Vagina (tissue), 2 donors: Measurements from ENCODE around the gene TMEM8B. TPM values are rescaled to one million over a fixed set of nuclear protein-coding genes. Genes with fewer than 3 reads are reported as not detected.

Experiments
- DNase-seq, 2 donors: peaks; one replicate each; pipeline ENCODE4 v3.0.0-alpha.2; 2017; ENCODE audit errors: extremely low spot score in 2 of 2
- H3K27ac ChIP-seq: fragments of 200-600 bp; sonication (generic); one replicate; pipeline ENCODE4 v1.5.1; 2019
- H3K27me3 ChIP-seq: fragments of 200-600 bp; sonication (generic); one replicate; pipeline ENCODE4 v1.5.1; 2019
- H3K36me3 ChIP-seq, 2 donors: fragments of 200-600 bp; sonication (generic); one replicate each; pipeline ENCODE4 v1.5.1; 2017 to 2019
- H3K4me1 ChIP-seq: fragments of 200-600 bp; sonication (generic); one replicate; pipeline ENCODE4 v1.5.1; 2019
- H3K4me3 ChIP-seq, 2 donors: fragments of 200-600 bp; sonication (generic); 1 replicate in 1 of 2; 2 replicates in 1 of 2; pipeline ENCODE4 v1.5.1; 2016 to 2019
- H3K9me3 ChIP-seq: fragments of 200-600 bp; sonication (generic); one replicate; pipeline ENCODE4 v1.5.1; 2019
- CTCF ChIP-seq, 3 experiments: fragments of 450-650 bp in 2 of 3; fragments of 200-600 bp in 1 of 3; sonication (generic) in 1 of 3; IDR thresholded peaks; one replicate each; pipeline ENCODE4 v1.5.1; 2017 to 2019; ENCODE audit warnings: antibody characterized with exemption in 3 of 3, mild to moderate bottlenecking in 2 of 3, moderate library complexity in 2 of 3
- POLR2A ChIP-seq, 2 donors: fragments of 450-650 bp; IDR thresholded peaks; one replicate each; pipeline ENCODE4 v1.6.1; 2017; ENCODE audit warnings: antibody characterized with exemption in 2 of 2, mild to moderate bottlenecking in 2 of 2, moderate library complexity in 2 of 2
- POLR2AphosphoS5 ChIP-seq, 2 donors: sonication (generic); formaldehyde crosslinking; IDR thresholded peaks; one replicate each; pipeline ENCODE4 v1.9.0; 2017; ENCODE audit warnings: antibody characterized with exemption in 2 of 2, mild to moderate bottlenecking in 2 of 2, low read depth in 1 of 2; ENCODE audit not compliant: insufficient read depth in 1 of 2
- intact Hi-C: fragments of 100-400 bp; cut with DNase I; formaldehyde crosslinking; loops from one replicate; pipeline ENCODE4 v1.15.1; 2023
- total RNA-seq: library from RNA; depleted of rRNA; stranded (reverse); fragments of >200 nt; gene quantifications from one replicate; pipeline ENCODE4 v1.2.3, GENCODE V29; 2016

The TMEM8B gene
- total RNA-seq, 1 donor from 2014 or later: 11.3 TPM

GRCh38 chr9:35858458-35858857, 29.4 kb downstream of the TMEM8B start:
- peak in 1 of 2 donors; percentile 76 for DNase-seq
- intact Hi-C loops: no loop called here
- no peaks in the 10 kb centered on the region for H3K36me3 ChIP-seq
- peaks cover 13% of the 10 kb centered on the region for H3K4me1 ChIP-seq
- H3K27me3 ChIP-seq: no peaks in the 10 kb centered on the region
- H3K27ac ChIP-seq: no peak overlapping the region
- no peaks in the 10 kb centered on the region for H3K9me3 ChIP-seq
- H3K4me3 ChIP-seq: no peak overlapping the region
- TF ChIP-seq POLR2AphosphoS5 (IDR thresholded peaks at IDR 0.05; ENCODE audit: insufficient read depth in 1 of 2, low read depth in 1 of 2) (no peak), POLR2A (IDR thresholded peaks at IDR 0.05) (no peak), CTCF (IDR thresholded peaks at IDR 0.05) (no peak)

GRCh38 chr9:35859310-35859989, 30.4 kb downstream of the TMEM8B start:
- Histone ChIP-seq H3K27me3 (no peaks in the 10 kb centered on the region), H3K36me3 (no peaks in the 10 kb centered on the region), H3K27ac (no peak overlapping the region), H3K4me3 (no peak overlapping the region), H3K4me1 (peaks cover 13% of the 10 kb centered on the region), H3K9me3 (no peaks in the 10 kb centered on the region)
- intact Hi-C loops: no loop called here
- DNase-seq: peak; percentile 80 to 81
- TF ChIP-seq POLR2AphosphoS5 (IDR thresholded peaks at IDR 0.05; ENCODE audit: insufficient read depth in 1 of 2, low read depth in 1 of 2) (peak in 1 of 2 donors; percentile 10), CTCF (IDR thresholded peaks at IDR 0.05) (no peak)

GRCh38 chr9:35859990-35860339, 30.9 kb downstream of the TMEM8B start:
- no peak for DNase-seq
- intact Hi-C loops: no loop called here
- Histone ChIP-seq H3K27me3 (no peaks in the 10 kb centered on the region), H3K36me3 (no peaks in the 10 kb centered on the region), H3K9me3 (no peaks in the 10 kb centered on the region), H3K4me1 (peaks cover 13% of the 10 kb centered on the region), H3K4me3 (no peak overlapping the region), H3K27ac (no peak overlapping the region)
- TF ChIP-seq CTCF (IDR thresholded peaks at IDR 0.05) (no peak), POLR2AphosphoS5 (IDR thresholded peaks at IDR 0.05; ENCODE audit: insufficient read depth in 1 of 2, low read depth in 1 of 2) (no peak)

GRCh38 chr9:35861161-35861897, 32.3 kb downstream of the TMEM8B start:
- no peak for DNase-seq
- H3K27ac ChIP-seq: no peak overlapping the region
- H3K9me3 ChIP-seq: no peaks in the 10 kb centered on the region
- no peaks in the 10 kb centered on the region for H3K36me3 ChIP-seq
- TF ChIP-seq POLR2A (IDR thresholded peaks at IDR 0.05) (no peak), CTCF (IDR thresholded peaks at IDR 0.05) (no peak)
- no peaks in the 10 kb centered on the region for H3K27me3 ChIP-seq
- no peak overlapping the region for H3K4me3 ChIP-seq
- intact Hi-C loops: no loop called here
- H3K4me1 ChIP-seq: peaks cover 13% of the 10 kb centered on the region

- intact Hi-C loops: no loop called here
- no peak for TF ChIP-seq CTCF (IDR thresholded peaks at IDR 0.05)
- TF ChIP-seq POLR2AphosphoS5 (IDR thresholded peaks at IDR 0.05; ENCODE audit: insufficient read depth in 1 of 2, low read depth in 1 of 2): no peak
- TF ChIP-seq POLR2A (IDR thresholded peaks at IDR 0.05): no peak
- Histone ChIP-seq H3K4me1 (peaks cover 13% of the 10 kb centered on the region), H3K36me3 (no peaks in the 10 kb centered on the region), H3K27ac (no peak overlapping the region), H3K27me3 (no peaks in the 10 kb centered on the region), H3K9me3 (no peaks in the 10 kb centered on the region), H3K4me3 (no peak overlapping the region)
- no peak for DNase-seq
Observed at GRCh38 chr9:35862328-35862727, 33.3 kb downstream of the TMEM8B start.
